Small intestine (tissue), 7 donors: ENCODE data around the gene HEG1. TPM values are rescaled to one million over a fixed set of nuclear protein-coding genes. Genes with fewer than 3 reads are reported as not detected.

ENCODE experiments used
- DNase-seq, 2 donors: peaks; one replicate each; pipeline versions ENCODE4 v3.0.0 to v3.0.0-alpha.2; 2013
- FAIRE-seq: peaks from 2 replicates; lab custom pipeline; 2012; peaks lifted over from hg19 to GRCh38; lab: Jason Lieb, UNC
- H3K27ac ChIP-seq, 3 donors: one replicate each; pipeline ENCODE4 v1.5.1; 2013; ENCODE audit warnings: low read length in 2 of 3, mild to moderate bottlenecking in 2 of 3, control low read depth in 1 of 3, inconsistent platforms in 1 of 3, low read depth in 1 of 3, moderate library complexity in 1 of 3
- H3K27me3 ChIP-seq, 3 donors: one replicate each; pipeline ENCODE4 v1.6.1; 2013; ENCODE audit warnings: low read length in 3 of 3, inconsistent platforms in 1 of 3; ENCODE audit not compliant: control insufficient read depth in 3 of 3, insufficient read depth in 3 of 3
- H3K36me3 ChIP-seq, 3 donors: one replicate each; pipeline ENCODE4 v1.6.1; 2013; ENCODE audit warnings: low read length in 3 of 3, inconsistent platforms in 1 of 3, low read depth in 1 of 3, mild to moderate bottlenecking in 1 of 3, moderate library complexity in 1 of 3; ENCODE audit not compliant: control insufficient read depth in 3 of 3, insufficient read depth in 2 of 3
- H3K4me1 ChIP-seq, 3 donors: one replicate each; pipeline ENCODE4 v1.6.1; 2013; ENCODE audit warnings: low read length in 2 of 3, inconsistent platforms in 1 of 3, low read depth in 1 of 3, mild to moderate bottlenecking in 1 of 3, moderate library complexity in 1 of 3; ENCODE audit not compliant: control insufficient read depth in 3 of 3, insufficient read depth in 2 of 3
- H3K4me3 ChIP-seq, 3 donors: one replicate each; pipeline ENCODE4 v1.5.1; 2013; ENCODE audit warnings: low read length in 3 of 3, control low read depth in 1 of 3, inconsistent platforms in 1 of 3, low read depth in 1 of 3, mild to moderate bottlenecking in 1 of 3, moderate library complexity in 1 of 3
- H3K9me3 ChIP-seq, 2 donors: one replicate each; pipeline ENCODE4 v1.6.1; 2013; ENCODE audit warnings: low read depth in 1 of 2, low read length in 1 of 2; ENCODE audit not compliant: control insufficient read depth in 2 of 2, insufficient read depth in 1 of 2
- WGBS, 3 donors: extraction: QIAGEN DNeasy Blood & Tissue Kit; methylation state at CpG; one replicate each; pipeline ENCODE4 v1.1.7; 2013; 5-methylcytosine and 5-hydroxymethylcytosine counted together
- polyA plus RNA-seq, 4 donors: library from polyadenylated mRNA; stranded (reverse) in 3 of 4; unstranded in 1 of 4; fragments of 200-250 nt in 3 of 4; fragments of 120-200 nt in 1 of 4; gene quantifications; one replicate each; pipeline versions ENCODE4 v1.2.1 to v1.2.3, GENCODE V29; 2013
- donor health status: healthy with polysubstance abuse.
- donor health status: control.
- donor health status: control.
- donor health status: Bipolar disorder and iron deficiency.
- donor health status: healthy.

HEG1 gene
- polyA plus RNA-seq, 4 donors, result 0.27 to 16.6 (median 5.5) TPM

DNA sequence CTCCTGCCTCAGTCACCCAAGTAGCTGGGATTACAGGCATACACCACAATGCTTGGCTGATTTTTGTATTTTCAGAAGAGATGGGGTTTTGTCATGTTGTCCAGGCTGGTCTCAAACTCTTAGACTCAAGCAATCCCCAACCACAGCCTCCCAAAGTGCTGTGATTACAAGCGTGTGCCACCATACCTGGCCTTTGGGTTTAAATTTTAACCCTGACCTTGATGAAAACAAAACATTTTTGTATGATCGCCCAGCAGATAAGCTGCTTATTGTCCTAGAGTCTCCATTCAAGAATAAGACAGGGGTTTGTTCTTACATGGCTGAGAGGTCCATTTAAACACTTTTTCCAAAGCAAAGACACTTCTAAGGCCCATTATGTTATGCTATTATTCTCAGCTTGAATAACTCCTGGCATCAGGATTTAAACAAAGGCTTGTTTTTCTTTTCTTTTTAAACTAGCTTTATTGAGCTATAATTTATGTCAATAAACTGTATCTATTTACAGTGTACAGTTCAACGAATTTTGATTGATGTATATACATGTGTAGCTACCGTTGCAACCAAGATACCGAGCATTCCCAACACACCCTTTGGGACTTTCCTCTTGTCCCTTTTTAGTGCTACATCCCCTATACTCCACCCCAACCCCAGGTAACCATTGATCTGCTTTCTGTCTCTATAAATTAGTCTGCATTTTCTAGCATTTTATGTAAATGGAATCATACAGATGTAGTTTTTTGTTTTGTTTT, 119.8 kb downstream of the HEG1 start:
- FAIRE-seq (no peak), DNase-seq (no peak)
- no peak overlapping the region for H3K27ac ChIP-seq
- WGBS, 3 donors, result 28 to 55% (median 40%) methylated on average over 5 of the region's 5 CpGs
- peaks cover 0 to 15% of the 10 kb centered on the region in 2 donors for H3K9me3 ChIP-seq
- peaks cover 0 to 16% (median 0%) of the 10 kb centered on the region in 3 donors for H3K36me3 ChIP-seq
- H3K27me3 ChIP-seq, result peaks cover 0 to 3% (median 0%) of the 10 kb centered on the region in 3 donors
- peaks cover 0 to 11% (median 0%) of the 10 kb centered on the region in 3 donors for H3K4me1 ChIP-seq
- no peak overlapping the region for H3K4me3 ChIP-seq

DNA sequence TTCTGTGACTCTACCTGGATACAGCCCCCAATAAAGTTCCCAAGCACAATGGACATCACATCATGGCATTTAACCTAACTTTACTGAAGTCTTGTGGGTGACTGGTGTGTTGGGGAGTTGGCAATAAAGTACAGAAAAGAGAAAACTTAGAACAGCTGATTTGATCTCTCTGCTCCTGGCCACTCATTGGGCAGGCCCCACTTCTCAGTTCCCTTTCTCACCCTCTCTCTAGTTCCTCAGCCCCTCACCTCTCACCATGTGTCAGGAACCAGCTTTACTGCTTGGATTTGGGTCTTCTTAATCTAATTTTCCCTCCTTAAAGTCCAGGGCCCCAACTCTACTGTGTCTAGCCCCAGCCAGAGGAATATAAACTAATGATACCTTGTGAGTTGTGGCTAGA, 120.5 kb downstream of the HEG1 start:
- H3K27me3 ChIP-seq, result peaks cover 0 to 3% (median 0%) of the 10 kb centered on the region in 3 donors
- peaks cover 0 to 15% of the 10 kb centered on the region in 2 donors for H3K9me3 ChIP-seq
- H3K4me3 ChIP-seq, result no peak overlapping the region
- DNase-seq (peak in 1 of 2 donors; percentile 24), FAIRE-seq (no peak)
- H3K27ac ChIP-seq, result peak overlapping the region; percentile 43 to 98 (median 46)
- peaks cover 0 to 11% (median 0%) of the 10 kb centered on the region in 3 donors for H3K4me1 ChIP-seq
- peaks cover 0 to 17% (median 0%) of the 10 kb centered on the region in 3 donors for H3K36me3 ChIP-seq

DNA sequence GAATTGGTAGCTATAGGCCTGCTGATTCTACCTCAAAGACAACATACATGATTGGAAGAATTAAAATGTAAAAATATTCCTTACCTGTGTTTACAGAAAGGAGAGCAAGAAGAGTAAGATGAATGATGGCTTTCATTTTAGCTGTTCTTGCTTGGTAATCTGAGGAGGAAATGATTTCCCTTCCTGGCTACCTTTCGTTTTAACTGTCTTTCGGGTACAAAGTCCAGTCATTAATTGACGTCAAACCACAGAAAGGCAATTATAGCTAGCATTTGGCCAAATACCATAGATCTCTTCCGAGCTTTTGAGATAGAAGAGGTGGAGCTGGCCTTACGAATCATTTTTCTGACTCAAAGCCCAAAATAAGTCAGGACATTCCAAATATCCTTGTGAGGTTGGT, 121.2 kb downstream of the HEG1 start, which contains the start of gene MUC13:
Gene MUC13 (minus strand): TSS at position 175 of the 400 bp plus-strand sequence. CDS start 39 bp downstream, at position 136.
- WGBS, 3 donors, result 9 to 59% (median 43%) methylated on average over 5 of the region's 5 CpGs
- no peak for FAIRE-seq
- H3K27me3 ChIP-seq, result peaks cover 0 to 3% (median 0%) of the 10 kb centered on the region in 3 donors
- H3K4me1 ChIP-seq, result peaks cover 0 to 12% (median 0%) of the 10 kb centered on the region in 3 donors
- DNase-seq, result peak; percentile 95 to 96
- H3K36me3 ChIP-seq, result peaks cover 0 to 21% (median 0%) of the 10 kb centered on the region in 3 donors
- peak within 1 kb of the TSS; percentile 75 to 98 (median 90) for H3K27ac ChIP-seq
- peaks cover 0 to 15% of the 10 kb centered on the region in 2 donors for H3K9me3 ChIP-seq
- H3K4me3 ChIP-seq, result peak within 1 kb of the TSS; percentile 50 to 89 (median 89)

DNA sequence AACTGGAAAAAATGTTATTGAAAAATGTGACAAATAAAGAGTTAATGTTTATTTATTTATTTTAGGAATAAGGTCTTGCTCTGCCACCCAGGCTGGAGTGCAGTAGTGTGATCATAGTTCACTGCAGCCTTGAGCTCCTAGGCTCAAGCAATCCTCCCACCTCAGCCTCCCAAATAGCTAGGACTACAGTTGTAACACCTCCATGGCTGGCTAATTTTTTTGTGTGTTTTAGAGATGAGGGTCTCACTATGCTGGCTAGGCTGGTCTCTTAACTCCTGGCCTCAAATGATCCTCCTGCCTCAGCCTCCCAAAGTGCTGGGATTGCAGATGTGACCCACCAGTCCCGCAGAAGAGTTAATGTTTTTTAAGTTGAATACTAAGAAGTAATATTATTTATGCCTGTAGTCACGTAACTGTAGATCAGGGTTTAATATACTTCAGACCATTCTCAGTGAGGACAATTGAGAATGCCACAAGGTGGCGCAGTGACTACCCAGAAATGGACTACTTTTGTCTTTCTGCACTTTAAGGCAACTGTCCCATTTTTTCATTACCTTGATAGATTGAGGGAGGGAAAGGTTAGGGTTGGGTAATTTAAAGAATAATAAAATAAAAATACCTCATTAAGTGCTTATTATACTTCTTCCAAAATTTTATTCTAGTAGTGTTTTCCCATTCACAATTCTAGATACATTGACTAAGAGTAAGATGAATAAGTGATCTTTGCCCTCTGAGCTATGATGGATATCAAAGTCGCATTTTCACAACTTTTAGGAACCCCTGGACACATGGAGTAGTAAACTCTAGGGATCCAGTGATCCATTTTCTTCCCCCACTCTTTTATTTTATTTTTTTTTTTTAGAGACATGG, 127.2 kb downstream of the HEG1 start:
- H3K9me3 ChIP-seq, result no peaks in the 10 kb centered on the region
- H3K4me3 ChIP-seq, result peak overlapping the region in 2 of 3 donors; percentile 89
- peak overlapping the region in 2 of 3 donors; percentile 1 to 98 for H3K27ac ChIP-seq
- H3K4me1 ChIP-seq, result peaks cover 0 to 17% (median 7%) of the 10 kb centered on the region in 3 donors
- H3K36me3 ChIP-seq, result peaks cover under 1 to 51% (median 11%) of the 10 kb centered on the region in 3 donors
- WGBS, 3 donors, result 20 to 27% (median 23%) methylated on average over 4 of the region's 4 CpGs
- DNase-seq, result peak; percentile 66 to 78
- no peak for FAIRE-seq
- peaks cover 0 to 2% (median 0%) of the 10 kb centered on the region in 3 donors for H3K27me3 ChIP-seq

DNA sequence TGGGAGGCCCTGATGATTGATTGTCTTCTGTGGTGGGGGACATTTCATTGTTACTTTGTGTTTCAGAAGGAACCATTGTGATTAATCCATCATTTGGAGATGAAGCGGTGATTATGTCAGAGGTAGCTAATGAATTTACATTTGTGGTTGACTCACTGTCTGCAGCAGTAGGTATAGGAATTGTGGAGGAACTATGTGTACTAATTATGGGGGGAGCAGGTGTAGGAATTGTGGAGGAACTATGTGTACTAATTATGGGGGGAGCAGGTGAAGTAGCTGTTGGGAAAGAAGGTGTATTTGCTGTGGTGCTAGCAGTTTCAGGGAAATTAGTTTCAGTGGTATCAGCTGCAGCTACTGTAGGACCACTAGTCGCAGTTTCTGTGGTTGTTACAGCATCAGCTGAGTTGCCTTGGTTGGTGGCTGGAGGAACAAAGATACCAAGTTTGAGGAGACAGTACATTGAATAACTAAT, 128.2 kb downstream of the HEG1 start:
- H3K9me3 ChIP-seq, result no peaks in the 10 kb centered on the region
- peaks cover 5 to 48% (median 17%) of the 10 kb centered on the region in 3 donors for H3K36me3 ChIP-seq
- 88 to 94% (median 93%) methylated on average over 2 of the region's 2 CpGs for WGBS, 3 donors
- H3K4me1 ChIP-seq, result peaks cover 0 to 17% (median 7%) of the 10 kb centered on the region in 3 donors
- DNase-seq (no peak), FAIRE-seq (no peak)
- peak overlapping the region in 1 of 3 donors; percentile 89 for H3K4me3 ChIP-seq
- peaks cover 0 to 2% (median 0%) of the 10 kb centered on the region in 3 donors for H3K27me3 ChIP-seq
- H3K27ac ChIP-seq, result peak overlapping the region in 2 of 3 donors; percentile 1 to 98

DNA sequence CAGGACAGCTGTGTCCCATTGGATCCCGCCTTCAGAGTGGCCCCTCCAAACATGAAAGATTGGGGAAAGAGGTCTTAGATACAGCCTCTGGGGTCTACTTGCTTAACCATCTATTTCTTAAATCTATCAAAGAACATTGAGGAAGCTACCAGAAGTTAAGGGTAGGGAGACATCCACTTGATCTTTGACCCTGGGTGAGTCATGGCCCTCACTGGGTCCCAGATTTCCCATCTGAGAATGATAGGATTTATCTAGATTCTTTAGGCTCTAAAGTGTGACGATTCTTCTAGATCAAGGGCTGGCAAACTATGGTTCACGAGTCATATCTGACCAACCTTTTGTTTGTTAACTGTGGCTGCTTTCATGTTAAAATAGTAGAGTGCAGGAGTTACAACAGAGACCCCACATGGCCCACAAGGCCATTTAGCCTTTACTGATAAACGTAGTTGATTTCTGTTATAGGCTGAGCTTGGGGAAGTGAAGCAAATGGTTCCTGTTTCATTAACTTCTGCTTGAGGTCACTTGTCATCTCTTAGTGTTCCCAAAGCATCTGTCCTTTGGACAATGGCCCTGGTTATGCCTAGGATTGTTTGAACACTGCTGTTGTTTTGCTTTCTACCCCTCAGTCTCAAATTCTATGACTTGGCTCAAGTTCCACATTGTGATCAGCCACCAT, 129.2 kb downstream of the HEG1 start:
- FAIRE-seq (no peak), DNase-seq (peak in 1 of 2 donors; percentile 53)

DNA sequence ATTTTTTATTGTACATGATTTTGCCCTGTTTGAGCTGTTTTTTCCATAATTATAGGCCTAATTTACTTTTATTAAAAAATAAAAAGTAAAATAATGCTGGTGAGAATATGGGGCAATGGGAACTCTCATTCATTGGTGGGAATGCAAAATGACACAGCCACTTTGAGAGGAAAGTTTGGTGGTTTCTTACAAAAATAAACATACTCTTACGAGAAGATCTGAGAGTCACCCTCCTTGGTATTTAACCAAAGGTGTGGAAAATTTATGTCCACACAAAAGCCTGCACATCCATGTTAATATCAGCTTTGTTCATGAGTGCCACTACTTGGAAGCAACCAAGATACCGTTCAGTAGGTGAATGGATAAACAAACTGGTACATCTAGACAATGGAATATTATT, 131.1 kb downstream of the HEG1 start:
- no peak overlapping the region for H3K4me3 ChIP-seq
- WGBS, 3 donors, result 76 to 91% (median 81%) methylated on average over 2 of the region's 2 CpGs
- FAIRE-seq (no peak), DNase-seq (no peak)
- H3K9me3 ChIP-seq, result no peaks in the 10 kb centered on the region
- H3K27ac ChIP-seq, result no peak overlapping the region
- peaks cover 5 to 56% (median 26%) of the 10 kb centered on the region in 3 donors for H3K36me3 ChIP-seq
- H3K4me1 ChIP-seq, result peaks cover 0 to 17% (median 7%) of the 10 kb centered on the region in 3 donors
- peaks cover 0 to 2% (median 0%) of the 10 kb centered on the region in 3 donors for H3K27me3 ChIP-seq

More for the DNA sequence above, 129.2 kb downstream of the HEG1 start:
- Histone ChIP-seq H3K4me1 (peaks cover 0 to 17% (median 7%) of the 10 kb centered on the region in 3 donors), H3K9me3 (no peaks in the 10 kb centered on the region), H3K27me3 (peaks cover 0 to 2% (median 0%) of the 10 kb centered on the region in 3 donors), H3K36me3 (peaks cover 5 to 48% (median 17%) of the 10 kb centered on the region in 3 donors), H3K4me3 (peak overlapping the region in 1 of 3 donors; percentile 89), H3K27ac (peak overlapping the region; percentile 14 to 98 (median 37))
- WGBS, 3 donors, result 42 to 67% (median 48%) methylated on average over 4 of the region's 4 CpGs
